HCT116 (cell line): ENCODE data around the gene KIF13A. TPM values are rescaled to one million over a fixed set of nuclear protein-coding genes. Genes with fewer than 3 reads are reported as not detected.

Source experiments
- ATAC-seq: fragments of 200-7000 bp; cut with Tn5 transposase; 2 replicates; pipeline ENCODE4 v1.9.1; 2020; ENCODE audit warnings: mild to moderate bottlenecking, moderate library complexity
- BruUV-seq: library from RNA; stranded (reverse); fragments of 400-500 nt; replicated peaks from 2 replicates; lab custom pipeline; 2021; lab: Mats Ljungman, UMichigan
- CTCF ChIA-PET: fragments of 300-600 bp; sonication (Branson Sonifier 250); formaldehyde crosslinking; loops from one replicate; lab custom pipeline; 2021; ENCODE audit warnings: antibody characterized with exemption; lab: Charles Lee
- POLR2A ChIA-PET: fragments of 300-600, 350-600 bp; sonication (Branson Sonifier 250); formaldehyde crosslinking; loops from one replicate; lab custom pipeline; 2021; ENCODE audit warnings: antibody characterized with exemption; lab: Charles Lee
- RAD21 ChIA-PET, 2 experiments: fragments of 300-600 bp; sonication (Branson Sonifier 250); formaldehyde crosslinking; loops; one replicate each; lab custom pipeline; 2023; ENCODE audit warnings: low total read pairs in 2 of 2; ENCODE audit not compliant: uncharacterized antibody in 2 of 2, unreplicated experiment in 2 of 2, low non-redundant PET in 1 of 2; lab: Charles Lee
- DNase-seq: peaks from one replicate; pipeline ENCODE4 v3.0.0-alpha.2; 2010; ENCODE audit warnings: low read depth, low spot score
- H2AFZ ChIP-seq: fragments of 200-600 bp; shearing (Covaris generic), sonication (generic); 2 replicates; pipeline ENCODE4 v1.6.1; 2017; ENCODE audit warnings: low read depth, mixed run types, mixed read lengths, antibody characterized with exemption, low read length; ENCODE audit not compliant: poor library complexity, severe bottlenecking
- H3K27ac ChIP-seq: 2 replicates; pipeline ENCODE4 v1.5.1; 2012; ENCODE audit warnings: low read depth, low read length
- H3K27me3 ChIP-seq: fragments of 200-600 bp; sonication (generic); 2 replicates; pipeline ENCODE4 v1.6.1; 2016; ENCODE audit warnings: mixed run types, low read length, mixed read lengths; ENCODE audit not compliant: insufficient read depth
- H3K36me3 ChIP-seq, 2 experiments: fragments of 200-500 bp in 1 of 2; fragments of 200-600 bp in 1 of 2; sonication (Bioruptor generic) in 1 of 2; sonication (generic) in 1 of 2; 2 replicates each; pipeline versions ENCODE4 v1.5.1 to v1.6.1; 2014 to 2016; ENCODE audit warnings: low read length in 2 of 2, inconsistent platforms in 1 of 2, mixed read lengths in 1 of 2, mixed run types in 1 of 2; ENCODE audit not compliant: insufficient read depth in 2 of 2, control insufficient read depth in 1 of 2
- H3K4me1 ChIP-seq, 2 experiments: fragments of 200-600 bp in 1 of 2; sonication (generic) in 1 of 2; 2 replicates each; pipeline versions ENCODE4 v1.5.1 to v1.6.1; 2012 to 2017; ENCODE audit warnings: low read length in 2 of 2, inconsistent platforms in 1 of 2, mild to moderate bottlenecking in 1 of 2, mixed read lengths in 1 of 2, mixed run types in 1 of 2, moderate library complexity in 1 of 2; ENCODE audit not compliant: insufficient read depth in 2 of 2, control insufficient read depth in 1 of 2
- H3K4me2 ChIP-seq: fragments of 200-600 bp; sonication (generic); 2 replicates; pipeline ENCODE4 v1.6.1; 2017; ENCODE audit warnings: mixed run types, low read length, mixed read lengths
- H3K4me3 ChIP-seq, 2 experiments: fragments of 200-600 bp in 1 of 2; sonication (generic) in 1 of 2; replicated peaks in 1 of 2; 2 replicates each; pipeline ENCODE4 v1.5.1; 2011 to 2016; ENCODE audit warnings: low read length in 2 of 2, control low read depth in 1 of 2, low read depth in 1 of 2, mild to moderate bottlenecking in 1 of 2, mixed read lengths in 1 of 2, mixed run types in 1 of 2
- H3K79me2 ChIP-seq: fragments of 200-600 bp; sonication (generic); 2 replicates; pipeline ENCODE4 v1.6.1; 2017; ENCODE audit warnings: mild to moderate bottlenecking, mixed run types, low read length, moderate library complexity, mixed read lengths; ENCODE audit not compliant: insufficient read depth
- H3K9ac ChIP-seq: fragments of 200-600 bp; sonication (generic); 2 replicates; pipeline ENCODE4 v1.6.1; 2016; ENCODE audit warnings: low read length, mixed read lengths
- H3K9me2 ChIP-seq: fragments of 200-600 bp; sonication (generic), shearing (Covaris generic); 2 replicates; pipeline ENCODE4 v1.6.1; 2017; ENCODE audit warnings: mixed run types, mild to moderate bottlenecking, moderate library complexity; ENCODE audit not compliant: insufficient read depth
- H3K9me3 ChIP-seq, 2 experiments: fragments of 200-500 bp in 1 of 2; fragments of 200-600 bp in 1 of 2; sonication (Bioruptor generic) in 1 of 2; sonication (generic) in 1 of 2; 2 replicates each; pipeline ENCODE4 v1.6.1; 2014 to 2017; ENCODE audit warnings: low read length in 2 of 2, mixed read lengths in 2 of 2, inconsistent platforms in 1 of 2, low read depth in 1 of 2, mild to moderate bottlenecking in 1 of 2, mixed run types in 1 of 2, moderate library complexity in 1 of 2; ENCODE audit not compliant: control insufficient read depth in 1 of 2, insufficient read depth in 1 of 2
- H4K20me1 ChIP-seq: fragments of 200-600 bp; sonication (generic), shearing (Covaris generic); 2 replicates; pipeline ENCODE4 v1.6.1; 2017; ENCODE audit warnings: mixed run types, mild to moderate bottlenecking, moderate library complexity; ENCODE audit not compliant: insufficient read depth
- CTCF ChIP-seq, 3 experiments: fragments of 200-600 bp in 1 of 3; sonication (generic) in 1 of 3; IDR thresholded peaks in 2 of 3; conservative IDR thresholded peaks in 1 of 3; 2 replicates each; pipeline ENCODE4 v1.5.1; 2012 to 2017; ENCODE audit warnings: low read depth in 2 of 3, low read length in 2 of 3, antibody characterized with exemption in 1 of 3, borderline replicate concordance in 1 of 3, control low read depth in 1 of 3, mild to moderate bottlenecking in 1 of 3, mixed read lengths in 1 of 3, mixed run types in 1 of 3, moderate library complexity in 1 of 3; ENCODE audit not compliant: insufficient read depth in 1 of 3
- EGR1 ChIP-seq: IDR thresholded peaks from 2 replicates; pipeline ENCODE4 v1.6.1; 2012; ENCODE audit warnings: low read depth
- ELF1 ChIP-seq: IDR thresholded peaks from 2 replicates; pipeline ENCODE4 v1.6.1; 2012; ENCODE audit warnings: low read depth, borderline replicate concordance
- EZH2 ChIP-seq: fragments of 200-600 bp; sonication (generic); IDR thresholded peaks from 2 replicates; pipeline ENCODE4 v1.6.1; 2017; ENCODE audit warnings: antibody characterized with exemption, mixed run types
- POLR2A ChIP-seq: IDR thresholded peaks from 2 replicates; pipeline ENCODE4 v1.7.0; 2011; ENCODE audit warnings: borderline replicate concordance; ENCODE audit not compliant: insufficient read depth, insufficient read length; ENCODE audit errors: extremely low read depth
- POLR2AphosphoS5 ChIP-seq: IDR thresholded peaks from 2 replicates; pipeline ENCODE4 v1.6.1; 2011; ENCODE audit warnings: mild to moderate bottlenecking, low read depth, low read length, moderate library complexity
- SIN3A ChIP-seq: IDR thresholded peaks from 2 replicates; pipeline ENCODE4 v1.6.1; 2012; ENCODE audit warnings: low read depth
- YY1 ChIP-seq: IDR thresholded peaks from 2 replicates; pipeline ENCODE4 v1.6.1; 2011; ENCODE audit warnings: low read length, low read depth, moderate library complexity, mild to moderate bottlenecking; ENCODE audit not compliant: insufficient replicate concordance; ENCODE audit errors: extremely low read depth
- ZBTB33 ChIP-seq: IDR thresholded peaks from 2 replicates; pipeline ENCODE4 v1.6.1; 2011; ENCODE audit warnings: mild to moderate bottlenecking, low read length, moderate library complexity; ENCODE audit not compliant: insufficient replicate concordance; ENCODE audit errors: extremely low read depth
- ZNF274 ChIP-seq: fragments of 200-500 bp; sonication (Bioruptor generic); IDR thresholded peaks from 2 replicates; pipeline ENCODE4 v1.6.1; 2014; ENCODE audit warnings: mild to moderate bottlenecking, low read depth, low read length, inconsistent platforms
- intact Hi-C: fragments of 100-400 bp; cut with micrococcal nuclease; formaldehyde crosslinking; loops from 2 replicates; pipeline ENCODE4 v1.10.0; 2022
- total RNA-seq: library from RNA; stranded (reverse); gene quantifications from one replicate; pipeline ENCODE4 v1.2.1, GENCODE V29; 2021; ENCODE audit not compliant: unreplicated experiment

Gene KIF13A
- total RNA-seq, 1 experiment from 2014 or later = 23.1 TPM

- TF ChIP-seq POLR2A (no peak), EZH2 (no peak), SIN3A (no peak)
- TF ChIP-seq, all 23 proteins: peak for 0
Measured at GRCh38 chr6:17964633-17965032, 22.8 kb downstream of the KIF13A start.

GRCh38 chr6:17962436-17963031, 24.9 kb downstream of the KIF13A start:
- Histone ChIP-seq H2AFZ (no peak overlapping the region), H3K9me3 (no peaks in the 10 kb centered on the region)
- no peak for DNase-seq
- TF ChIP-seq POLR2AphosphoS5 = no peak
- TF ChIP-seq ZNF274 = no peak
- TF ChIP-seq ELF1 = no peak
- TF ChIP-seq YY1 = no peak
- TF ChIP-seq ZBTB33 = no peak
- no peak for TF ChIP-seq EZH2
- TF ChIP-seq CTCF (IDR thresholded peaks at IDR 0.05 in 2 of 3, conservative IDR thresholded peaks at IDR 0.05 in 1 of 3; ENCODE audit: borderline replicate concordance in 1 of 3, insufficient read depth in 1 of 3, low read depth in 2 of 3, low read length in 2 of 3) = no peak
- no peak for TF ChIP-seq EGR1
- TF ChIP-seq, all 23 proteins: peak for 0
- ChIA-PET POLR2A (no interaction called here), RAD21 (no interaction called here), CTCF (no interaction called here)
- H3K79me2 ChIP-seq = peaks cover 4% of the 10 kb centered on the region
- H3K27ac ChIP-seq = no peak overlapping the region
- ATAC-seq = no peak; the same call in 1 of the 2 replicates
- H3K4me1 ChIP-seq = peaks cover 3 to 11% of the 10 kb centered on the region in 2 experiments; a peak in 3 of 4 replicates
- H3K4me2 ChIP-seq = no peak overlapping the region
- H3K36me3 ChIP-seq = no peaks in the 10 kb centered on the region
- H3K4me3 ChIP-seq = no peak overlapping the region
- intact Hi-C loops = no loop called here
- H3K9me2 ChIP-seq = no peaks in the 10 kb centered on the region
- H3K9ac ChIP-seq = no peak overlapping the region
- H3K27me3 ChIP-seq = no peaks in the 10 kb centered on the region
- BruUV-seq = no TSS peak
- no peaks in the 10 kb centered on the region for H4K20me1 ChIP-seq

More at GRCh38 chr6:17964633-17965032, 22.8 kb downstream of the KIF13A start:
- no peak overlapping the region for H3K27ac ChIP-seq
- no peaks in the 10 kb centered on the region for H3K36me3 ChIP-seq
- DNase-seq = no peak
- ChIA-PET POLR2A (no interaction called here), CTCF (no interaction called here), RAD21 (no interaction called here)
- BruUV-seq = no TSS peak
- no peak for ATAC-seq
- H3K9ac ChIP-seq = no peak overlapping the region
- no peaks in the 10 kb centered on the region; the same call in none of the 2 replicates for H3K79me2 ChIP-seq
- H3K9me2 ChIP-seq = no peaks in the 10 kb centered on the region
- H3K9me3 ChIP-seq = no peaks in the 10 kb centered on the region
- no peaks in the 10 kb centered on the region for H4K20me1 ChIP-seq
- H3K4me3 ChIP-seq = no peak overlapping the region
- H3K27me3 ChIP-seq = no peaks in the 10 kb centered on the region
- no peak overlapping the region for H3K4me2 ChIP-seq
- intact Hi-C loops = no loop called here
- H2AFZ ChIP-seq = no peak overlapping the region
- H3K4me1 ChIP-seq = peaks cover 3 to 11% of the 10 kb centered on the region in 2 experiments; a peak in 3 of 4 replicates
